Measurements from ENCODE around the gene MON1B. TPM values are rescaled to one million over a fixed set of nuclear protein-coding genes. Genes with fewer than 3 reads are reported as not detected.

The MON1B gene
- total and polyA plus RNA-seq, 2 of the 8 experiments (the other 6 are each of a cell fraction or from before 2014, with no cell fraction given): 20.0 to 45.9 TPM

GRCh38 chr16:77225182-77225581, 34.2 kb downstream of the MON1B start:
- Histone ChIP-seq H3K14ac (ENCODE audit: insufficient read length) (no peak overlapping the region), H2BK5ac (ENCODE audit: low read depth, low read length) (no peak overlapping the region), H3K4me3 (ENCODE audit: extremely low read depth in 1 of 4, insufficient read depth in 2 of 4, low read depth in 3 of 4, low read length in 4 of 4) (no peak overlapping the region), H3K18ac (ENCODE audit: extremely low read depth, low read length) (no peak overlapping the region), H3K56ac (replicated peaks; ENCODE audit: insufficient read length, low read depth, low read length) (no peak overlapping the region), H3K27me3 (replicated peaks in 1 of 4; ENCODE audit: control insufficient read depth in 3 of 4, extremely low read depth in 1 of 4, insufficient read depth in 3 of 4, low read length in 3 of 4) (no peaks in the 10 kb centered on the region), H4K8ac (ENCODE audit: extremely low read depth, insufficient read depth, low read length) (no peak overlapping the region), H4K20me1 (replicated peaks in 1 of 2; ENCODE audit: control insufficient read depth in 1 of 2, insufficient read depth in 2 of 2, low read length in 2 of 2) (no peaks in the 10 kb centered on the region), H3K4ac (replicated peaks; ENCODE audit: insufficient read length, low read depth, low read length) (no peak overlapping the region), H2BK20ac (ENCODE audit: low read length) (no peak overlapping the region), H4K5ac (ENCODE audit: insufficient read length, low read depth, low read length) (no peak overlapping the region), H2AFZ (ENCODE audit: low read length) (no peak overlapping the region), H4K91ac (replicated peaks; ENCODE audit: insufficient read length, low read length) (no peak overlapping the region), H2BK120ac (replicated peaks; ENCODE audit: low read depth, low read length) (no peak overlapping the region), H3K79me2 (ENCODE audit: control insufficient read depth in 1 of 2, insufficient read depth in 2 of 2, low read length in 2 of 2) (no peaks in the 10 kb centered on the region), H3K23ac (ENCODE audit: insufficient read length) (no peak overlapping the region), H3K9ac (replicated peaks in 1 of 4; ENCODE audit: extremely low read depth in 1 of 4, low read depth in 3 of 4, low read length in 3 of 4) (no peak overlapping the region), H2BK12ac (ENCODE audit: low read depth, low read length) (no peak overlapping the region), H3K9me3 (ENCODE audit: insufficient read depth in 2 of 2, low read depth in 1 of 2, low read length in 1 of 2) (no peaks in the 10 kb centered on the region; a peak in 1 of 4 replicates), H2BK15ac (ENCODE audit: low read length) (no peak overlapping the region), H3K4me2 (ENCODE audit: insufficient read depth in 1 of 2, low read depth in 2 of 2, low read length in 2 of 2) (no peak overlapping the region), H2AK5ac (ENCODE audit: low read depth, low read length) (no peak overlapping the region), H3K23me2 (ENCODE audit: low read depth, low read length) (no peaks in the 10 kb centered on the region; the same call in 1 of the 2 replicates), H3K36me3 (ENCODE audit: control insufficient read depth in 2 of 4, insufficient read depth in 4 of 4, low read length in 3 of 4) (no peaks in the 10 kb centered on the region), H3K27ac (ENCODE audit: low read depth, low read length) (no peak overlapping the region), H3K79me1 (ENCODE audit: low read depth, low read length) (no peaks in the 10 kb centered on the region), H3K4me1 (replicated peaks in 1 of 4; ENCODE audit: control insufficient read depth in 3 of 4, insufficient read depth in 4 of 4, low read length in 3 of 4) (peaks cover 0 to 5% (median 2%) of the 10 kb centered on the region in 4 experiments; a peak in 1 of 7 replicates)
- no peak for DNase-seq (ENCODE audit: low read depth in 1 of 2, low spot score in 2 of 2)
- FAIRE-seq: no peak
- ChIA-PET POLR2A (ENCODE audit: partially characterized antibody) (no interaction called here), CTCF (ENCODE audit: partially characterized antibody) (no interaction called here)
- 92% methylated on average over 3 of the region's 3 CpGs; no CpG with 5 or more reads in 1 of the 2 experiments for WGBS, 2 experiments (ENCODE audit: extremely low coverage in 1 of 2, insufficient coverage in 1 of 2, insufficient read length in 1 of 2, insufficient replicate concordance in 2 of 2, low coverage in 1 of 2, low lambda C conversion rate in 2 of 2, missing lambda C conversion rate in 1 of 2)
- TF ChIP-seq RFX5 (IDR thresholded peaks at IDR 0.05; ENCODE audit: borderline replicate concordance, low read depth, low read length) (no peak), FOSL1 (IDR thresholded peaks at IDR 0.05; ENCODE audit: insufficient read depth, low read depth, low read length) (no peak), ASH2L (IDR thresholded peaks at IDR 0.05; ENCODE audit: low read length) (no peak), SP4 (IDR thresholded peaks at IDR 0.05; ENCODE audit: low read length) (no peak), RXRA (IDR thresholded peaks at IDR 0.05; ENCODE audit: insufficient read depth, low read depth, low read length) (no peak), CTCF (IDR thresholded peaks at IDR 0.05; ENCODE audit: control extremely low read depth in 1 of 3, insufficient read depth in 1 of 3, low read depth in 1 of 3, low read length in 3 of 3) (no peak), CTBP2 (IDR thresholded peaks at IDR 0.05; ENCODE audit: borderline replicate concordance, insufficient read depth, insufficient read length, low read length) (no peak), CREB1 (IDR thresholded peaks at IDR 0.05) (no peak), USF2 (IDR thresholded peaks at IDR 0.05; ENCODE audit: low read length) (no peak), KDM4A (IDR thresholded peaks at IDR 0.05; ENCODE audit: low read depth, low read length, severe bottlenecking) (no peak)
